Mucosa of stomach (tissue), 1 donor: ENCODE measurements around the gene ATP8A2.

Experiments
- H3K27me3 ChIP-seq: one replicate; pipeline ENCODE4 v1.7.0; 2013; ENCODE audit warnings: mild to moderate bottlenecking, low read length; ENCODE audit not compliant: control insufficient read depth, insufficient read depth
- H3K36me3 ChIP-seq: one replicate; pipeline ENCODE4 v1.7.0; 2013; ENCODE audit warnings: low read length; ENCODE audit not compliant: control insufficient read depth, insufficient read depth
- H3K4me1 ChIP-seq: one replicate; pipeline ENCODE4 v1.7.0; 2013; ENCODE audit warnings: mild to moderate bottlenecking, low read length; ENCODE audit not compliant: control insufficient read depth, insufficient read depth
- H3K4me3 ChIP-seq: one replicate; pipeline ENCODE4 v1.7.0; 2013; ENCODE audit warnings: low read length
- H3K9ac ChIP-seq: one replicate; pipeline ENCODE4 v1.7.0; 2013; ENCODE audit warnings: mild to moderate bottlenecking, low read length, moderate library complexity
- H3K9me3 ChIP-seq: one replicate; pipeline ENCODE4 v1.7.0; 2013; ENCODE audit warnings: mild to moderate bottlenecking, low read length, moderate library complexity; ENCODE audit not compliant: control insufficient read depth
- donor health status: Pancreatic carcinoma.

The ATP8A2 gene

GRCh38 chr13:25575562-25575961 is 203.8 kb downstream of the ATP8A2 start:
- Histone ChIP-seq H3K9me3 (no peaks in the 10 kb centered on the region), H3K9ac (no peak overlapping the region), H3K4me1 (no peaks in the 10 kb centered on the region), H3K36me3 (no peaks in the 10 kb centered on the region), H3K27me3 (no peaks in the 10 kb centered on the region), H3K4me3 (no peak overlapping the region)

GRCh38 chr13:25578526-25578925 is 206.8 kb downstream of the ATP8A2 start:
- no peaks in the 10 kb centered on the region for H3K27me3 ChIP-seq
- no peaks in the 10 kb centered on the region for H3K4me1 ChIP-seq
- H3K9me3 ChIP-seq = no peaks in the 10 kb centered on the region
- no peaks in the 10 kb centered on the region for H3K36me3 ChIP-seq
- H3K9ac ChIP-seq = no peak overlapping the region
- no peak overlapping the region for H3K4me3 ChIP-seq

GRCh38 chr13:25579221-25579620 is 207.4 kb downstream of the ATP8A2 start:
- H3K36me3 ChIP-seq = no peaks in the 10 kb centered on the region
- H3K27me3 ChIP-seq = no peaks in the 10 kb centered on the region
- no peak overlapping the region for H3K4me3 ChIP-seq
- H3K9ac ChIP-seq = no peak overlapping the region
- no peaks in the 10 kb centered on the region for H3K9me3 ChIP-seq
- no peaks in the 10 kb centered on the region for H3K4me1 ChIP-seq

- no peaks in the 10 kb centered on the region for H3K4me1 ChIP-seq
- no peaks in the 10 kb centered on the region for H3K36me3 ChIP-seq
- H3K4me3 ChIP-seq = no peak overlapping the region
- no peaks in the 10 kb centered on the region for H3K27me3 ChIP-seq
- no peak overlapping the region for H3K9ac ChIP-seq
- no peaks in the 10 kb centered on the region for H3K9me3 ChIP-seq
These were observed 209.6 kb downstream of the ATP8A2 start for GRCh38 chr13:25581351-25581750.

- Histone ChIP-seq H3K36me3 (no peaks in the 10 kb centered on the region), H3K9me3 (no peaks in the 10 kb centered on the region), H3K9ac (no peak overlapping the region), H3K4me3 (no peak overlapping the region), H3K27me3 (no peaks in the 10 kb centered on the region), H3K4me1 (no peaks in the 10 kb centered on the region)
These were observed 212.3 kb downstream of the ATP8A2 start for GRCh38 chr13:25584087-25584486.

- no peak overlapping the region for H3K4me3 ChIP-seq
These were observed 213.2 kb downstream of the ATP8A2 start for GRCh38 chr13:25585000-25585399.

GRCh38 chr13:25587326-25587980 is 215.7 kb downstream of the ATP8A2 start:
- no peaks in the 10 kb centered on the region for H3K36me3 ChIP-seq
- no peaks in the 10 kb centered on the region for H3K27me3 ChIP-seq
- no peaks in the 10 kb centered on the region for H3K9me3 ChIP-seq
- H3K4me1 ChIP-seq = no peaks in the 10 kb centered on the region
- H3K4me3 ChIP-seq = no peak overlapping the region
- no peak overlapping the region for H3K9ac ChIP-seq

More at GRCh38 chr13:25585000-25585399, 213.2 kb downstream of the ATP8A2 start:
- H3K36me3 ChIP-seq = no peaks in the 10 kb centered on the region
- H3K9ac ChIP-seq = no peak overlapping the region
- H3K9me3 ChIP-seq = no peaks in the 10 kb centered on the region
- no peaks in the 10 kb centered on the region for H3K27me3 ChIP-seq
- no peaks in the 10 kb centered on the region for H3K4me1 ChIP-seq

GRCh38 chr13:25588336-25589060 is 216.7 kb downstream of the ATP8A2 start:
- Histone ChIP-seq H3K4me1 (no peaks in the 10 kb centered on the region), H3K36me3 (no peaks in the 10 kb centered on the region), H3K9me3 (no peaks in the 10 kb centered on the region), H3K27me3 (no peaks in the 10 kb centered on the region), H3K9ac (no peak overlapping the region), H3K4me3 (no peak overlapping the region)

GRCh38 chr13:25598421-25598820 is 226.6 kb downstream of the ATP8A2 start:
- no peaks in the 10 kb centered on the region for H3K9me3 ChIP-seq
- no peaks in the 10 kb centered on the region for H3K27me3 ChIP-seq
- no peak overlapping the region for H3K4me3 ChIP-seq
- H3K36me3 ChIP-seq = no peaks in the 10 kb centered on the region
- H3K4me1 ChIP-seq = no peaks in the 10 kb centered on the region
- H3K9ac ChIP-seq = no peak overlapping the region

- Histone ChIP-seq H3K9me3 (no peaks in the 10 kb centered on the region), H3K27me3 (no peaks in the 10 kb centered on the region), H3K4me3 (no peak overlapping the region), H3K9ac (no peak overlapping the region), H3K4me1 (no peaks in the 10 kb centered on the region), H3K36me3 (no peaks in the 10 kb centered on the region)
These were observed 230.4 kb downstream of the ATP8A2 start for GRCh38 chr13:25602176-25602575.

GRCh38 chr13:25604106-25604505 is 232.3 kb downstream of the ATP8A2 start:
- H3K27me3 ChIP-seq = no peaks in the 10 kb centered on the region
- no peaks in the 10 kb centered on the region for H3K4me1 ChIP-seq
- no peak overlapping the region for H3K9ac ChIP-seq

GRCh38 chr13:25607096-25607495 is 235.3 kb downstream of the ATP8A2 start:
- Histone ChIP-seq H3K9me3 (no peaks in the 10 kb centered on the region), H3K4me3 (no peak overlapping the region), H3K9ac (no peak overlapping the region), H3K27me3 (no peaks in the 10 kb centered on the region), H3K36me3 (no peaks in the 10 kb centered on the region), H3K4me1 (no peaks in the 10 kb centered on the region)

More at GRCh38 chr13:25604106-25604505, 232.3 kb downstream of the ATP8A2 start:
- no peaks in the 10 kb centered on the region for H3K36me3 ChIP-seq
- no peaks in the 10 kb centered on the region for H3K9me3 ChIP-seq
- no peak overlapping the region for H3K4me3 ChIP-seq
